Fibroblast of lung (primary cell): ENCODE results near the gene ATP1B2.

Experiments
- CTCF ChIP-seq, 2 donors: IDR thresholded peaks in 1 of 2; conservative IDR thresholded peaks in 1 of 2; 1 replicate in 1 of 2; 2 replicates in 1 of 2; pipeline ENCODE4 v1.5.1; 2011 to 2012; ENCODE audit warnings: low read length in 2 of 2, control low read depth in 1 of 2, inconsistent platforms in 1 of 2, low read depth in 1 of 2, mild to moderate bottlenecking in 1 of 2
- EZH2 ChIP-seq: IDR thresholded peaks from 2 replicates; pipeline ENCODE4 v1.5.1; 2012; ENCODE audit warnings: low read length, control low read depth, mild to moderate bottlenecking; ENCODE audit errors: missing control alignments

- no peak for TF ChIP-seq CTCF (conservative IDR thresholded peaks at IDR 0.05 in 1 of 2, IDR thresholded peaks at IDR 0.05 in 1 of 2; ENCODE audit: low read depth in 1 of 2, low read length in 2 of 2)
- no peak for TF ChIP-seq EZH2
Measured at GRCh38 chr17:7650509-7651096, at the start of gene ATP1B2.
